ENCODE measurements around the gene CMTM8.

Gene CMTM8

GRCh38 chr3:32301426-32301825, 62.9 kb downstream of the CMTM8 start:
- no peak overlapping the region for H2BK120ac ChIP-seq (ENCODE audit: insufficient read depth, low read length, poor library complexity)
- no peak overlapping the region for H2AFZ ChIP-seq (ENCODE audit: insufficient read depth, low read length, poor library complexity)
- peaks cover 0 to 2% of the 10 kb centered on the region in 2 experiments for H3K4me1 ChIP-seq (ENCODE audit: control insufficient read depth in 1 of 2, insufficient read depth in 2 of 2, low read length in 2 of 2)
- H2AK5ac ChIP-seq (ENCODE audit: low read length), result no peak overlapping the region
- no peak overlapping the region for H4K8ac ChIP-seq (ENCODE audit: low read depth, low read length)
- H3K4me2 ChIP-seq (ENCODE audit: low read length), result no peak overlapping the region
- no peak overlapping the region for H3K4me3 ChIP-seq (ENCODE audit: low read depth, low read length)
- H3K14ac ChIP-seq (ENCODE audit: low read length), result no peak overlapping the region
- H3K79me1 ChIP-seq (ENCODE audit: low read length), result no peaks in the 10 kb centered on the region
- H3K9ac ChIP-seq (ENCODE audit: low read length), result no peak overlapping the region
- no peak overlapping the region for H3K18ac ChIP-seq (ENCODE audit: low read length)
- H3K36me3 ChIP-seq (ENCODE audit: control insufficient read depth in 1 of 2, insufficient read depth in 2 of 2, low read length in 2 of 2), result no peaks in the 10 kb centered on the region
- no peaks in the 10 kb centered on the region for H3K27me3 ChIP-seq (ENCODE audit: insufficient read depth, low read length)
- H3K9me3 ChIP-seq (ENCODE audit: insufficient read depth, low read depth, low read length), result no peaks in the 10 kb centered on the region
- H4K91ac ChIP-seq (ENCODE audit: low read depth, low read length), result no peak overlapping the region
- H3K27ac ChIP-seq (ENCODE audit: low read depth, low read length), result no peak overlapping the region
- H2BK12ac ChIP-seq (ENCODE audit: low read length), result no peak overlapping the region
- no peak overlapping the region for H4K12ac ChIP-seq (ENCODE audit: low read depth, low read length)
- H3K23ac ChIP-seq (ENCODE audit: low read length), result no peak overlapping the region
- no peak overlapping the region for H3K4ac ChIP-seq (ENCODE audit: low read depth, low read length)
- WGBS (ENCODE audit: extremely low coverage, insufficient coverage, insufficient read length), result no CpG with 5 or more reads among the region's 2 CpGs
- H2BK5ac ChIP-seq (ENCODE audit: low read depth, low read length, poor library complexity), result no peak overlapping the region
- DNase-seq, result peak in 1 of 2 donors; percentile 44
- no peaks in the 10 kb centered on the region for H3K79me2 ChIP-seq (ENCODE audit: control insufficient read depth, insufficient read depth, low read length, poor library complexity)

GRCh38 chr3:32302601-32303398, 64.3 kb downstream of the CMTM8 start:
- H4K12ac ChIP-seq (ENCODE audit: low read depth, low read length), result no peak overlapping the region
- H3K9me3 ChIP-seq (ENCODE audit: insufficient read depth, low read depth, low read length), result no peaks in the 10 kb centered on the region
- no peak overlapping the region for H3K18ac ChIP-seq (ENCODE audit: low read length)
- no peak overlapping the region for H3K4me2 ChIP-seq (ENCODE audit: low read length)
- WGBS (ENCODE audit: extremely low coverage, insufficient coverage, insufficient read length), result no CpG with 5 or more reads among the region's 7 CpGs
- no peaks in the 10 kb centered on the region for H3K27me3 ChIP-seq (ENCODE audit: insufficient read depth, low read length)
- no peak overlapping the region for H3K4me3 ChIP-seq (ENCODE audit: low read depth, low read length)
- no peak overlapping the region for H3K27ac ChIP-seq (ENCODE audit: low read depth, low read length)
- H4K91ac ChIP-seq (ENCODE audit: low read depth, low read length), result no peak overlapping the region
- no peaks in the 10 kb centered on the region for H3K79me2 ChIP-seq (ENCODE audit: control insufficient read depth, insufficient read depth, low read length, poor library complexity)
- no peak overlapping the region for H2AK5ac ChIP-seq (ENCODE audit: low read length)
- H2BK12ac ChIP-seq (ENCODE audit: low read length), result no peak overlapping the region
- H3K4me1 ChIP-seq (ENCODE audit: control insufficient read depth in 1 of 2, insufficient read depth in 2 of 2, low read length in 2 of 2), result no peaks in the 10 kb centered on the region
- no peak overlapping the region for H2AFZ ChIP-seq (ENCODE audit: insufficient read depth, low read length, poor library complexity)
- no peak overlapping the region for H2BK120ac ChIP-seq (ENCODE audit: insufficient read depth, low read length, poor library complexity)
- no peaks in the 10 kb centered on the region for H3K79me1 ChIP-seq (ENCODE audit: low read length)
- H2BK5ac ChIP-seq (ENCODE audit: low read depth, low read length, poor library complexity), result no peak overlapping the region
- H3K14ac ChIP-seq (ENCODE audit: low read length), result no peak overlapping the region
- H3K9ac ChIP-seq (ENCODE audit: low read length), result no peak overlapping the region
- H3K23ac ChIP-seq (ENCODE audit: low read length), result no peak overlapping the region
- peak; percentile 27 to 83 for DNase-seq
- H3K4ac ChIP-seq (ENCODE audit: low read depth, low read length), result no peak overlapping the region
- no peak overlapping the region for H4K8ac ChIP-seq (ENCODE audit: low read depth, low read length)
- H3K36me3 ChIP-seq (ENCODE audit: control insufficient read depth in 1 of 2, insufficient read depth in 2 of 2, low read length in 2 of 2), result no peaks in the 10 kb centered on the region

- Histone ChIP-seq H3K4me3 (ENCODE audit: low read depth, low read length) (no peak overlapping the region), H3K4me1 (ENCODE audit: control insufficient read depth in 1 of 2, insufficient read depth in 2 of 2, low read length in 2 of 2) (no peaks in the 10 kb centered on the region), H3K14ac (ENCODE audit: low read length) (no peak overlapping the region), H3K4ac (ENCODE audit: low read depth, low read length) (no peak overlapping the region), H2AK5ac (ENCODE audit: low read length) (no peak overlapping the region), H2BK120ac (ENCODE audit: insufficient read depth, low read length, poor library complexity) (no peak overlapping the region), H4K91ac (ENCODE audit: low read depth, low read length) (no peak overlapping the region), H3K79me2 (ENCODE audit: control insufficient read depth, insufficient read depth, low read length, poor library complexity) (no peaks in the 10 kb centered on the region), H3K36me3 (ENCODE audit: control insufficient read depth in 1 of 2, insufficient read depth in 2 of 2, low read length in 2 of 2) (no peaks in the 10 kb centered on the region), H3K18ac (ENCODE audit: low read length) (no peak overlapping the region), H2BK12ac (ENCODE audit: low read length) (no peak overlapping the region), H2AFZ (ENCODE audit: insufficient read depth, low read length, poor library complexity) (no peak overlapping the region), H3K4me2 (ENCODE audit: low read length) (no peak overlapping the region), H3K9ac (ENCODE audit: low read length) (no peak overlapping the region), H2BK5ac (ENCODE audit: low read depth, low read length, poor library complexity) (no peak overlapping the region), H3K9me3 (ENCODE audit: insufficient read depth, low read depth, low read length) (no peaks in the 10 kb centered on the region), H4K12ac (ENCODE audit: low read depth, low read length) (no peak overlapping the region), H3K23ac (ENCODE audit: low read length) (no peak overlapping the region), H3K27ac (ENCODE audit: low read depth, low read length) (no peak overlapping the region), H3K79me1 (ENCODE audit: low read length) (no peaks in the 10 kb centered on the region), H4K8ac (ENCODE audit: low read depth, low read length) (no peak overlapping the region), H3K27me3 (ENCODE audit: insufficient read depth, low read length) (no peaks in the 10 kb centered on the region)
- WGBS (ENCODE audit: extremely low coverage, insufficient coverage, insufficient read length), result no CpG with 5 or more reads among the region's 6 CpGs
- no peak for DNase-seq
These were observed 64.9 kb downstream of the CMTM8 start for GRCh38 chr3:32303399-32303747.

- Histone ChIP-seq H3K27ac (ENCODE audit: low read depth, low read length) (no peak overlapping the region), H2BK12ac (ENCODE audit: low read length) (no peak overlapping the region), H2BK120ac (ENCODE audit: insufficient read depth, low read length, poor library complexity) (no peak overlapping the region), H4K8ac (ENCODE audit: low read depth, low read length) (no peak overlapping the region), H3K79me1 (ENCODE audit: low read length) (no peaks in the 10 kb centered on the region), H3K18ac (ENCODE audit: low read length) (no peak overlapping the region), H3K4me3 (ENCODE audit: low read depth, low read length) (no peak overlapping the region), H3K4me1 (ENCODE audit: control insufficient read depth in 1 of 2, insufficient read depth in 2 of 2, low read length in 2 of 2) (no peaks in the 10 kb centered on the region), H4K91ac (ENCODE audit: low read depth, low read length) (no peak overlapping the region), H3K23ac (ENCODE audit: low read length) (no peak overlapping the region), H3K9ac (ENCODE audit: low read length) (no peak overlapping the region), H3K4ac (ENCODE audit: low read depth, low read length) (no peak overlapping the region), H3K14ac (ENCODE audit: low read length) (no peak overlapping the region), H2AK5ac (ENCODE audit: low read length) (no peak overlapping the region), H3K79me2 (ENCODE audit: control insufficient read depth, insufficient read depth, low read length, poor library complexity) (no peaks in the 10 kb centered on the region), H4K12ac (ENCODE audit: low read depth, low read length) (no peak overlapping the region), H3K4me2 (ENCODE audit: low read length) (no peak overlapping the region), H3K27me3 (ENCODE audit: insufficient read depth, low read length) (no peaks in the 10 kb centered on the region), H3K36me3 (ENCODE audit: control insufficient read depth in 1 of 2, insufficient read depth in 2 of 2, low read length in 2 of 2) (no peaks in the 10 kb centered on the region), H2BK5ac (ENCODE audit: low read depth, low read length, poor library complexity) (no peak overlapping the region), H2AFZ (ENCODE audit: insufficient read depth, low read length, poor library complexity) (no peak overlapping the region), H3K9me3 (ENCODE audit: insufficient read depth, low read depth, low read length) (no peaks in the 10 kb centered on the region)
- DNase-seq, result peak in 1 of 2 donors; percentile 25
- WGBS (ENCODE audit: extremely low coverage, insufficient coverage, insufficient read length), result no CpG with 5 or more reads among the region's 3 CpGs
These were observed 65.7 kb downstream of the CMTM8 start for GRCh38 chr3:32303977-32304881.

Data from trophoblast cell (in vitro differentiated cells and primary cell).